HepG2 (cell line): Measurements from ENCODE around the gene ASCC2. TPM values are rescaled to one million over a fixed set of nuclear protein-coding genes. Genes with fewer than 3 reads are reported as not detected.
A peak's percentile ranks its signal among the peaks of the same experiment; 100 is the strongest.

Source experiments
- CHD4 ChIP-seq: fragments of 200-600 bp; sonication (generic); IDR thresholded peaks from 2 replicates; pipeline ENCODE4 v1.7.0; 2017; ENCODE audit warnings: mild to moderate bottlenecking, low read length, borderline replicate concordance
- ELK4 ChIP-seq: sonication (generic); formaldehyde crosslinking; IDR thresholded peaks from 2 replicates; pipeline ENCODE4 v1.9.0; 2021; ENCODE audit warnings: missing genetic modification reagents, borderline replicate concordance
- FOSL1 ChIP-seq: sonication (generic); formaldehyde crosslinking; IDR thresholded peaks from 2 replicates; pipeline ENCODE4 v1.9.0; 2021; ENCODE audit warnings: missing genetic modification reagents, borderline replicate concordance
- FOXJ3 ChIP-seq: sonication (generic); formaldehyde crosslinking; IDR thresholded peaks from 2 replicates; pipeline ENCODE4 v1.4.0; 2020; ENCODE audit warnings: missing genetic modification reagents, mild to moderate bottlenecking, borderline replicate concordance
- GABPA ChIP-seq, 2 experiments: IDR thresholded peaks; 2 replicates each; pipeline ENCODE4 v1.6.1; 2011 to 2016; ENCODE audit warnings: low read depth in 2 of 2, low read length in 1 of 2, missing biosample characterization in 1 of 2, missing genetic modification characterization in 1 of 2
- GRHL1 ChIP-seq: sonication (generic); formaldehyde crosslinking; conservative IDR thresholded peaks from 2 replicates; pipeline ENCODE4 v1.8.0; 2022; ENCODE audit warnings: missing genetic modification reagents
- HMGXB4 ChIP-seq, 2 experiments: sonication (generic) in 1 of 2; formaldehyde crosslinking in 1 of 2; IDR thresholded peaks; 2 replicates each; pipeline versions ENCODE4 v1.4.0 to v1.6.1; 2018 to 2020; ENCODE audit warnings: missing genetic modification reagents in 2 of 2, borderline replicate concordance in 1 of 2, low read depth in 1 of 2, mild to moderate bottlenecking in 1 of 2, missing biosample characterization in 1 of 2
- HNRNPK ChIP-seq: fragments of 200-400 bp; formaldehyde crosslinking; IDR thresholded peaks from 2 replicates; pipeline ENCODE4 v1.6.1; 2018; ENCODE audit warnings: low read length, low read depth, moderate library complexity, mild to moderate bottlenecking; ENCODE audit not compliant: poor library complexity, severe bottlenecking
- JUNB ChIP-seq: sonication (generic); formaldehyde crosslinking; IDR thresholded peaks from 2 replicates; pipeline ENCODE4 v1.8.0; 2022; ENCODE audit warnings: missing genetic modification reagents, mild to moderate bottlenecking, borderline replicate concordance
- KDM5B ChIP-seq: sonication (generic); formaldehyde crosslinking; IDR thresholded peaks from 2 replicates; pipeline ENCODE4 v1.4.0; 2020; ENCODE audit warnings: missing genetic modification reagents, mild to moderate bottlenecking, borderline replicate concordance
- MTERF4 ChIP-seq: sonication (generic); formaldehyde crosslinking; IDR thresholded peaks from 2 replicates; pipeline ENCODE4 v1.8.0; 2023; ENCODE audit warnings: mild to moderate bottlenecking, missing genetic modification reagents
- ONECUT2 ChIP-seq: sonication (generic); formaldehyde crosslinking; IDR thresholded peaks from 2 replicates; pipeline ENCODE4 v1.4.0; 2020; ENCODE audit warnings: missing genetic modification reagents
- PPARG ChIP-seq: conservative IDR thresholded peaks from 2 replicates; pipeline ENCODE4 v1.6.1; 2016; ENCODE audit warnings: missing biosample characterization, missing genetic modification reagents
- RBM39 ChIP-seq: fragments of 200-400 bp; formaldehyde crosslinking; IDR thresholded peaks from one replicate; pipeline ENCODE4 v1.6.1; 2018; ENCODE audit warnings: antibody characterized with exemption, mild to moderate bottlenecking, low read depth, low read length; ENCODE audit not compliant: poor library complexity, severe bottlenecking
- TERF1 ChIP-seq: sonication (generic); formaldehyde crosslinking; IDR thresholded peaks from 2 replicates; pipeline ENCODE4 v1.8.0; 2022; ENCODE audit warnings: mild to moderate bottlenecking, missing genetic modification reagents, moderate library complexity
- TFAP4 ChIP-seq: sonication (generic); IDR thresholded peaks from 2 replicates; pipeline ENCODE4 v1.6.1; 2016; ENCODE audit warnings: low read depth, borderline replicate concordance
- THAP11 ChIP-seq: IDR thresholded peaks from 2 replicates; pipeline ENCODE4 v1.6.1; 2016; ENCODE audit warnings: missing biosample characterization, missing genetic modification reagents
- ZC3H4 ChIP-seq: sonication (generic); formaldehyde crosslinking; IDR thresholded peaks from 2 replicates; pipeline ENCODE4 v1.4.0; 2020; ENCODE audit warnings: missing genetic modification reagents, borderline replicate concordance
- ZNF20 ChIP-seq: sonication (generic); formaldehyde crosslinking; IDR thresholded peaks from 2 replicates; pipeline ENCODE4 v1.4.0; 2020; ENCODE audit warnings: mild to moderate bottlenecking, moderate library complexity, missing genetic modification reagents
- ZNF224 ChIP-seq: sonication (generic); formaldehyde crosslinking; IDR thresholded peaks from 2 replicates; pipeline ENCODE4 v1.5.0; 2020; ENCODE audit warnings: mild to moderate bottlenecking, missing genetic modification reagents
- polyA plus RNA-seq, 8 experiments: library from polyadenylated mRNA; depleted of rRNA in 3 of 8; stranded (reverse) in 7 of 8; unstranded in 1 of 8; fragments of >200 nt; fragmentation: Illumina TruSeq in 4 of 8; extraction: Trizol in 4 of 8; gene quantifications; 2 replicates each; pipeline versions ENCODE4 v1.2.1 to v1.2.3, GENCODE V29; 2011 to 2016; ENCODE audit warnings: low read depth in 4 of 8, missing spikeins in 1 of 8, mixed read lengths in 1 of 8; ENCODE audit not compliant: insufficient read depth in 1 of 8
- total RNA-seq, 5 experiments: library from RNA; depleted of rRNA; stranded (reverse); fragments of >200 nt; fragmentation: Illumina TruSeq; extraction: Trizol; gene quantifications; 2 replicates each; pipeline ENCODE4 v1.2.3, GENCODE V29; 2016; ENCODE audit warnings: low read depth in 1 of 5

ASCC2 gene
- total and polyA plus RNA-seq, 2 of the 13 experiments (the other 11 are each of a cell fraction or from before 2014, with no cell fraction given) = 26.2 to 26.3 TPM

GRCh38 chr22:29769723-29770321, 68.3 kb downstream of the ASCC2 start (continued):
- TF ChIP-seq GRHL1 (CRISPR knock-in tag) (no peak), ZNF224 (CRISPR knock-in tag) (no peak), MTERF4 (no peak), HNRNPK (no peak), THAP11 (CRISPR knock-in tag) (peak; percentile 79), ZC3H4 (CRISPR knock-in tag) (no peak), CHD4 (no peak), JUNB (no peak), HMGXB4 (CRISPR knock-in tag; IDR thresholded peaks at IDR 0.05; ENCODE audit: borderline replicate concordance in 1 of 2, low read depth in 1 of 2) (no peak), ZNF20 (CRISPR knock-in tag) (no peak), KDM5B (CRISPR knock-in tag) (no peak), TFAP4 (peak; percentile 38; the same call in 1 of the 2 replicates), FOXJ3 (CRISPR knock-in tag) (no peak; the same call in 1 of the 2 replicates), ELK4 (no peak), GABPA (IDR thresholded peaks at IDR 0.05; ENCODE audit: low read depth, low read length) (no peak), GABPA (CRISPR knock-in tag; IDR thresholded peaks at IDR 0.05; ENCODE audit: low read depth) (no peak), RBM39 (no peak), FOSL1 (CRISPR knock-in tag) (no peak), PPARG (peak; percentile 78), TERF1 (CRISPR knock-in tag) (no peak), ONECUT2 (CRISPR knock-in tag) (no peak)
